ENCODE measurements around the gene ANKRD33.

Gene ANKRD33

GRCh38 chr12:51862947-51863346 is 25.0 kb upstream of the ANKRD33 start:
- no peak for DNase-seq

GRCh38 chr12:51863363-51863932 is 24.5 kb upstream of the ANKRD33 start:
- no peak for DNase-seq

- DNase-seq = no peak
Measured at GRCh38 chr12:51863933-51864832, 23.7 kb upstream of the ANKRD33 start.

- no peak for DNase-seq
Measured at GRCh38 chr12:51864833-51865670, 22.9 kb upstream of the ANKRD33 start.

GRCh38 chr12:51865757-51866270 is 22.1 kb upstream of the ANKRD33 start:
- no peak for DNase-seq

GRCh38 chr12:51866324-51866723 is 21.6 kb upstream of the ANKRD33 start:
- DNase-seq = no peak

- no peak for DNase-seq
Measured at GRCh38 chr12:51866762-51867161, 21.1 kb upstream of the ANKRD33 start.

GRCh38 chr12:51867371-51867770 is 20.5 kb upstream of the ANKRD33 start:
- no peak for DNase-seq

GRCh38 chr12:51867796-51868428 is 20.0 kb upstream of the ANKRD33 start:
- no peak for DNase-seq

- no peak for DNase-seq
Measured at GRCh38 chr12:51868821-51869495, 18.9 kb upstream of the ANKRD33 start.

GRCh38 chr12:51869496-51869865 is 18.4 kb upstream of the ANKRD33 start:
- no peak for DNase-seq

GRCh38 chr12:51869931-51870330 is 18.0 kb upstream of the ANKRD33 start:
- DNase-seq = no peak

GRCh38 chr12:51870504-51870903 is 17.4 kb upstream of the ANKRD33 start:
- no peak for DNase-seq

- no peak for DNase-seq
Measured at GRCh38 chr12:51871126-51871525, 16.8 kb upstream of the ANKRD33 start.

- DNase-seq = no peak
Measured at GRCh38 chr12:51871918-51872688, 15.8 kb upstream of the ANKRD33 start.

- no peak for DNase-seq
Measured at GRCh38 chr12:51872689-51872981, 15.3 kb upstream of the ANKRD33 start.

- DNase-seq = no peak
Measured at GRCh38 chr12:51873251-51873994, 14.5 kb upstream of the ANKRD33 start.

- DNase-seq = no peak
Measured at GRCh38 chr12:51874000-51874399, 13.9 kb upstream of the ANKRD33 start.

- no peak for DNase-seq
Measured at GRCh38 chr12:51874486-51874885, 13.4 kb upstream of the ANKRD33 start.

- no peak for DNase-seq
Measured at GRCh38 chr12:51879102-51879501, 8.8 kb upstream of the ANKRD33 start.

- DNase-seq = no peak
Measured at GRCh38 chr12:51883295-51883694, 4.6 kb upstream of the ANKRD33 start.

All from activated gamma-delta T cell treated with Interleukin-2 at 50 U/mL for 16 hours (primary cell).